Right atrium auricular region (tissue), 2 donors: ENCODE measurements around the gene PROM2. TPM values are rescaled to one million over a fixed set of nuclear protein-coding genes. Genes with fewer than 3 reads are reported as not detected.

ENCODE experiments used
- DNase-seq: peaks from one replicate; pipeline ENCODE4 v3.0.0-alpha.2; 2019; ENCODE audit warnings: low spot score
- H3K27ac ChIP-seq, 2 donors: fragments of 200-600 bp; sonication (generic); 1 replicate in 1 of 2; 2 replicates in 1 of 2; pipeline ENCODE4 v1.5.1; 2016 to 2019
- H3K27me3 ChIP-seq, 2 donors: fragments of 200-600 bp; sonication (generic); one replicate each; pipeline versions ENCODE4 v1.5.1 to v1.6.0; 2017 to 2019
- H3K36me3 ChIP-seq: fragments of 200-600 bp; sonication (generic); one replicate; pipeline ENCODE4 v1.5.1; 2016
- H3K4me1 ChIP-seq, 2 donors: fragments of 200-600 bp; sonication (generic); one replicate each; pipeline versions ENCODE4 v1.5.1 to v1.6.0; 2017 to 2019
- H3K4me3 ChIP-seq, 2 donors: fragments of 200-600 bp; sonication (generic); 1 replicate in 1 of 2; 2 replicates in 1 of 2; pipeline ENCODE4 v1.5.1; 2017 to 2019; ENCODE audit warnings: mild to moderate bottlenecking in 1 of 2, moderate library complexity in 1 of 2
- H3K9me3 ChIP-seq, 2 donors: fragments of 200-600 bp; sonication (generic); one replicate each; pipeline ENCODE4 v1.5.1; 2019
- total RNA-seq, 2 donors: library from RNA; depleted of rRNA; stranded (reverse); fragments of >200 nt; gene quantifications; one replicate each; pipeline ENCODE4 v1.1.0, GENCODE V29; 2016
- TF ChIP-seq, protein P1 (sequence below), 2 donors: fragments of 200-600 bp; sonication (generic); IDR thresholded peaks; one replicate each; pipeline ENCODE4 v1.5.1; 2019; ENCODE audit warnings: antibody characterized with exemption in 2 of 2

Gene PROM2
- total RNA-seq, 2 donors from 2014 or later: 0.11 to 0.35 TPM

DNA sequence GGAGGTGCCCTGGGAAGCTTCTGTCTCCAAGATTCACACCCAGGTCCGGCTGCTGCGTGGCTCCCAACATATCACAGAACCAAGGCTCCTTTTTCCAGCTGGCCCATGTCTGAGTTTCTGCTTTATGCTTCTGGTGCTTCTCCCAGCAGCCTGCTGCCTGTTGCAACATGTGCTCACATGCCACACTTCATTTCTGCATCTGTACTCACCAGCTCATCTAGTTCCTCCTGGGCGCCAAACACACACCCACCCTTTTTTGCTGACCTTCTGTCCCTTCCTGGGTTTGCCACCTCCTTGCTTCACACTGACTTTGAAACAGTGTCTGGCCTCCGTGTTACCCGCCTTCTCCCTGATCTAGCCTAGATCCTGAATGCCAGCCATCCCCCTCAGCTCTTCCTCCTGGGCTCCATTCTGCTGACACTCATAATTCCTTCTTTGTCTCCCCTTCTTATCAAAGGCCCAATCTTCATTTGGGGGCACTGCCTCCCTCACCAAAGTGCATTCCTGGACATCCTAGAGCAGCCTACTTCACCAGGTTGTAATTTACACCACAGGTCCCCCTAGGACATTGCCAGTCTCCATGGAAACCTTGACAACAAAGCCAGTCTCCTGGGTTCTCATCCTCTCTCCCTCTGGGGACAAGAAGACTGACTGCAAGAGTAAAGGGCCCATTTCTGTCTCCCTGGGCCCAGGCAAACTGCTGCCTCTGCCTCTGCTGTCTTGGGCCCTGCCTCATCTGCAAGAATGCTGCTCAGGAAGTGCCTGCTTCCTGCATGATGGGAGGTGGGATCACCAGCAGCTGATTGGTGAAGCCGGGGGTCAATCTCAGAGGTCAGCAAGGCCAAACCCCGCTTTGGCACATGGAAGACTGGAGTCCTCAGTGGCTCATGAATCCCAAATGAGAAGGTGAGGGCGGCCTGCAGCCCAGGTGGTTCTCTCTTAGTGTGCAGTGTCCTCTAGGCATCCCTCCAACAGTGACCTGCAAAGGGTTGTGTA is 13.9 kb upstream of the PROM2 start:
- H3K4me1 ChIP-seq: no peaks in the 10 kb centered on the region
- H3K4me3 ChIP-seq: no peak overlapping the region
- H3K27ac ChIP-seq: no peak overlapping the region
- no peaks in the 10 kb centered on the region for H3K36me3 ChIP-seq
- DNase-seq: no peak
- H3K9me3 ChIP-seq: peaks cover 0 to 9% of the 10 kb centered on the region in 2 donors
- TF ChIP-seq, protein P1, sequence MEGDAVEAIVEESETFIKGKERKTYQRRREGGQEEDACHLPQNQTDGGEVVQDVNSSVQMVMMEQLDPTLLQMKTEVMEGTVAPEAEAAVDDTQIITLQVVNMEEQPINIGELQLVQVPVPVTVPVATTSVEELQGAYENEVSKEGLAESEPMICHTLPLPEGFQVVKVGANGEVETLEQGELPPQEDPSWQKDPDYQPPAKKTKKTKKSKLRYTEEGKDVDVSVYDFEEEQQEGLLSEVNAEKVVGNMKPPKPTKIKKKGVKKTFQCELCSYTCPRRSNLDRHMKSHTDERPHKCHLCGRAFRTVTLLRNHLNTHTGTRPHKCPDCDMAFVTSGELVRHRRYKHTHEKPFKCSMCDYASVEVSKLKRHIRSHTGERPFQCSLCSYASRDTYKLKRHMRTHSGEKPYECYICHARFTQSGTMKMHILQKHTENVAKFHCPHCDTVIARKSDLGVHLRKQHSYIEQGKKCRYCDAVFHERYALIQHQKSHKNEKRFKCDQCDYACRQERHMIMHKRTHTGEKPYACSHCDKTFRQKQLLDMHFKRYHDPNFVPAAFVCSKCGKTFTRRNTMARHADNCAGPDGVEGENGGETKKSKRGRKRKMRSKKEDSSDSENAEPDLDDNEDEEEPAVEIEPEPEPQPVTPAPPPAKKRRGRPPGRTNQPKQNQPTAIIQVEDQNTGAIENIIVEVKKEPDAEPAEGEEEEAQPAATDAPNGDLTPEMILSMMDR (IDR thresholded peaks at IDR 0.05): no peak
- no peaks in the 10 kb centered on the region for H3K27me3 ChIP-seq

DNA sequence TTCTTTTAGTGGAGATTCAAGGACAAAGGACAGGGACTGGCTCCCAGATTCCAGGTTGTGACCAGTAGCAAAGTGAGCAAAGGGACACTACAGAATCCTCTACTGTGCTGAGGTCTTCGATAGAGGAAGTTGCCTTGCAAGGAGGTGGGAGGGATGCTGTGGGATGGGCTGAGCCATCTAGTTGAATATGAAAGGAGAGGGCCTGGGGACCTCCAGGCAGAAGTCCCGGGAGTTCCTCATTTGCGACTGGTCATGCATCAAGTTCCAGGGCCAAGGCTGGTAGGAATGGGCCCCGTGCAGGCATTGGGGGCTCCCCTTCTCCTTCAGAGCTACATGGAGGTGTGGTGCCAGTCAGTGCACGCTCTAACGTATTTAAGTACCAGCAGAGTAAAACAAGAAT is 12.6 kb upstream of the PROM2 start:
- Histone ChIP-seq H3K9me3 (peaks cover 0 to 8% of the 10 kb centered on the region in 2 donors), H3K4me1 (no peaks in the 10 kb centered on the region), H3K27me3 (no peaks in the 10 kb centered on the region), H3K4me3 (no peak overlapping the region), H3K36me3 (no peaks in the 10 kb centered on the region), H3K27ac (no peak overlapping the region)
- TF ChIP-seq, protein P1 (IDR thresholded peaks at IDR 0.05): no peak
- DNase-seq: no peak

DNA sequence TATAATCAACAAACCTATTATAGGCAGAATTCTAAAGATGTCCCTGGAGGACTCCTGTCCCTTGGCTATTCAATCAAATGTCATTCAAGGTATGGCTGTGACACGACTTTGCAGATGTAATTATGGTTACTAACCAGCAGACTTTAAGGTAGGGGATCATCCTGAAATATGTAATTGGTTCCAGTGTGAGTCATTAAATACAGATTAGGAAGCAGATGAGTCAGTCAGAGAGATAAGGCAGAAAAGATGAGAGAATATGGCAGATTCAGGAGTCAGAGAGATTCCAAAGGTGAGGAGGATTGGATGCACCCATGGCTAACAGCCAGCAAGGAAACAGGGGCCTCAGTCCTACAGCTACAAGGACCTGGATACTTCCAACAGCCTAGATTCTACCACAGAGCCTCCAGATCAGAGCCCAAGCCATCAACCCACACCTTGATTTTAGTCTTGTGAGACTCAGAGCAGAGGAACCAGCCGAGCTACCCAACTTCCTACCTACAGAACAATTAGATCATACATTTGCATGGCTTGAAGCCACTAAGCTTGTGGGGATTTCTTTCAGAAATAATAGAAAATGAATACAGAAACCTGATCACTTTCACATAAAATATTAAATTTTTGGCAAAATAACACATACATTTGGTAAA is 11.2 kb upstream of the PROM2 start:
- H3K27ac ChIP-seq: no peak overlapping the region
- no peak overlapping the region for H3K4me3 ChIP-seq
- H3K4me1 ChIP-seq: no peaks in the 10 kb centered on the region
- TF ChIP-seq, protein P1 (IDR thresholded peaks at IDR 0.05): no peak
- DNase-seq: no peak
- no peaks in the 10 kb centered on the region for H3K27me3 ChIP-seq
- no peaks in the 10 kb centered on the region for H3K36me3 ChIP-seq
- H3K9me3 ChIP-seq: no peaks in the 10 kb centered on the region

DNA sequence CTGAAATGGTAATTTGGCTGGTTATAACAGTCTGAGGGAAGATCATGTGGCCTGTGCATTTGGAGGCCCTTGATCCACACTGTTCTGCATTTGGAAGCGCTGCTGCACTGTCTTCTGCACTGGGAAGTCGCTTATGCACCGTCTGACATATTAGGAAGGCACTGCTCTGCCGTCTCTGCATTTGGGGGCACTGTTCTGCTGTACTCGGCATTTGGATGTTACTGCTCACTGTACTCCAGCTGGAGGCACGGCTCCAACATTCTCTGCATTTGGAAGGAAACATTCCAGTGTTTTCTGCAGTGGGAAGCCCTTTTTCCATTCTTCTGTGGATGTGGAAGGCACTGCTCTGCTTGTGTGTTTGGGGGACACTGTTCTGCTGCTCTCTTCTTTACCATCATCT is 9.6 kb upstream of the PROM2 start:
- no peaks in the 10 kb centered on the region for H3K9me3 ChIP-seq
- H3K27me3 ChIP-seq: no peaks in the 10 kb centered on the region
- no peak overlapping the region for H3K27ac ChIP-seq
- no peaks in the 10 kb centered on the region for H3K36me3 ChIP-seq
- H3K4me1 ChIP-seq: no peaks in the 10 kb centered on the region
- DNase-seq: no peak
- TF ChIP-seq, protein P1 (IDR thresholded peaks at IDR 0.05): no peak
- no peak overlapping the region for H3K4me3 ChIP-seq

DNA sequence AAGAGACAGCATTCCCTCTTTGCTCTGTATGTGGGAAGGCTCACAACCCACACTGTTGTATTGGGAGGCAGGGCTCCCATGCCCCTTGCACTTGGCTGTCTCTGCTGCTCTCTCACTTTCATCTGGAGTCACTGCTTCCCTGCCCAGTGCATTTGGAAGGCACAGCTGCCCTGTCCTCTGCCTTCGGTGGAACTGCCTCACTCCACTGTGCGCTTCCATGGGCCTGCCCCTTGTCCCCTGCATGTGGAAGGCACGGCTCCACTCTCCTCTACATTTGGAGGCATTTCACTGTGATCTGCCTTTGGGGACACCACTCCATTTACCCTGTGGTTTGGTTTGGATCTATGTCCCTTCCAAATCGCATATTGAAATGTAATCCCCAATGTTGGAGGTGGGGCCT is 9.1 kb upstream of the PROM2 start:
- H3K4me3 ChIP-seq: no peak overlapping the region
- H3K27me3 ChIP-seq: no peaks in the 10 kb centered on the region
- H3K9me3 ChIP-seq: no peaks in the 10 kb centered on the region
- H3K36me3 ChIP-seq: no peaks in the 10 kb centered on the region
- TF ChIP-seq, protein P1 (IDR thresholded peaks at IDR 0.05): no peak
- DNase-seq: peak; percentile 28
- no peak overlapping the region for H3K27ac ChIP-seq
- no peaks in the 10 kb centered on the region for H3K4me1 ChIP-seq
